ENCODE measurements around the gene FHIT. TPM values are rescaled to one million over a fixed set of nuclear protein-coding genes. Genes with fewer than 3 reads are reported as not detected.

Gene FHIT
- total and polyA plus RNA-seq, 4 donors = 2.1 to 14.7 (median 6.6) TPM

GRCh38 chr3:60630953-60631352 is 620.3 kb downstream of the FHIT start:
- no peaks in the 10 kb centered on the region for H3K9me3 ChIP-seq (ENCODE audit: control insufficient read depth in 4 of 4, low read length in 3 of 4)
- no peak overlapping the region for H3K27ac ChIP-seq (ENCODE audit: low read depth in 1 of 2, low read length in 2 of 2)
- H3K4me1 ChIP-seq (ENCODE audit: control insufficient read depth in 4 of 4, insufficient read depth in 4 of 4, low read length in 3 of 4) = no peaks in the 10 kb centered on the region
- WGBS = 97% methylated on average over 1 of the region's 1 CpG
- TF ChIP-seq TAF1 (conservative IDR thresholded peaks at IDR 0.05) (no peak), GABPA (IDR thresholded peaks at IDR 0.05 in 1 of 2, conservative IDR thresholded peaks at IDR 0.05 in 1 of 2) (no peak), ATF3 (IDR thresholded peaks at IDR 0.05) (no peak), NR2F2 (IDR thresholded peaks at IDR 0.05) (no peak), MAX (IDR thresholded peaks at IDR 0.05) (no peak), HNF4A (conservative IDR thresholded peaks at IDR 0.05) (no peak), JUND (IDR thresholded peaks at IDR 0.05) (no peak), RAD21 (IDR thresholded peaks at IDR 0.05) (no peak), RXRA (IDR thresholded peaks at IDR 0.05) (no peak), REST (IDR thresholded peaks at IDR 0.05) (no peak)
- no peak for DNase-seq (ENCODE audit: low spot score)
- no peak overlapping the region for H3K9ac ChIP-seq (ENCODE audit: low read depth in 1 of 2, low read length in 2 of 2)
- H3K27me3 ChIP-seq (ENCODE audit: control insufficient read depth in 4 of 4, insufficient read depth in 4 of 4, low read length in 3 of 4) = no peaks in the 10 kb centered on the region
- H3K4me3 ChIP-seq (ENCODE audit: low read depth in 1 of 3, low read length in 3 of 3) = no peak overlapping the region
- H3K36me3 ChIP-seq (ENCODE audit: control insufficient read depth in 4 of 4, insufficient read depth in 3 of 4, low read depth in 1 of 4, low read length in 3 of 4) = no peaks in the 10 kb centered on the region

GRCh38 chr3:60629816-60630215 is 621.4 kb downstream of the FHIT start:
- Histone ChIP-seq H3K9me3 (ENCODE audit: control insufficient read depth in 4 of 4, low read length in 3 of 4) (no peaks in the 10 kb centered on the region), H3K4me3 (ENCODE audit: low read depth in 1 of 3, low read length in 3 of 3) (no peak overlapping the region), H3K9ac (ENCODE audit: low read depth in 1 of 2, low read length in 2 of 2) (no peak overlapping the region), H3K4me1 (ENCODE audit: control insufficient read depth in 4 of 4, insufficient read depth in 4 of 4, low read length in 3 of 4) (no peaks in the 10 kb centered on the region), H3K27ac (ENCODE audit: low read depth in 1 of 2, low read length in 2 of 2) (no peak overlapping the region), H3K27me3 (ENCODE audit: control insufficient read depth in 4 of 4, insufficient read depth in 4 of 4, low read length in 3 of 4) (no peaks in the 10 kb centered on the region), H3K36me3 (ENCODE audit: control insufficient read depth in 4 of 4, insufficient read depth in 3 of 4, low read depth in 1 of 4, low read length in 3 of 4) (no peaks in the 10 kb centered on the region)
- WGBS = 84% methylated on average over 2 of the region's 2 CpGs
- DNase-seq (ENCODE audit: low spot score) = no peak
- no peak for TF ChIP-seq FOXA1 (IDR thresholded peaks at IDR 0.05)
- no peak for TF ChIP-seq CTCF (IDR thresholded peaks at IDR 0.05; ENCODE audit: low read depth, low read length, missing input control)
- no peak for TF ChIP-seq JUND (IDR thresholded peaks at IDR 0.05)
- TF ChIP-seq ATF3 (IDR thresholded peaks at IDR 0.05) = no peak
- no peak for TF ChIP-seq MAX (IDR thresholded peaks at IDR 0.05)
- no peak for TF ChIP-seq HNF4G (IDR thresholded peaks at IDR 0.05)
- no peak for TF ChIP-seq SP1 (IDR thresholded peaks at IDR 0.05)

Measured in liver (tissue), 9 donors.